ENCODE measurements around the gene PDGFRB.

PDGFRB gene

GRCh38 chr5:150064681-150065220 lies 90.9 kb downstream of the PDGFRB start:
- TF ChIP-seq CTCF (IDR thresholded peaks at IDR 0.05; ENCODE audit: insufficient read depth, low read depth, low read length, missing control alignments), result no peak
- no peak for DNase-seq (ENCODE audit: low read depth)
- no peak overlapping the region for H3K4me3 ChIP-seq (ENCODE audit: low read length)
